Fibroblast of skin of abdomen (primary cell): Measurements from ENCODE around the gene AKIRIN2.
"Not testable (repeated sequence)": the region's sequence is repeated elsewhere in the genome, so short reads cannot be mapped to it uniquely, and the experiment has no call there.

Experiments used
- DNase-seq: peaks from one replicate; pipeline ENCODE4 v3.0.0-alpha.2; 2013

AKIRIN2 gene

DNA sequence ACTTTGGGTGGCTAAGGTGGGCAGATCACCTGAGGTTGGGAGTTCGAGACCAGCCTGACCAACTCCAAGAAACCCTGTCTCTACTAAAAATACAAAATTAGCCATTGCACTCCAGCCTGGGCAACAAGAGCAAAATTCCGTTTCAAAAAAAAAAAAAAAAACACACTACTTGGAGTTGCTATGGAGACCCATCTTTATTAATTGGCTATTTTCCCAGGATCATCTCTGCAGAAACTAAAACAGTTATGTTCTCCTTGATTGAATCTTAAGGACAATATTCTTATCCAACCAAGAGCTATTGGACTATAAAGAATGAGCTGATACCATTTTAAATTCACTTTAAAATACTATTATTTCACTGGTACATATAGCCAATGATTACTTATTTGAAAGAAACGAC lies 14.7 kb downstream of the AKIRIN2 start:
- DNase-seq: no peak

DNA sequence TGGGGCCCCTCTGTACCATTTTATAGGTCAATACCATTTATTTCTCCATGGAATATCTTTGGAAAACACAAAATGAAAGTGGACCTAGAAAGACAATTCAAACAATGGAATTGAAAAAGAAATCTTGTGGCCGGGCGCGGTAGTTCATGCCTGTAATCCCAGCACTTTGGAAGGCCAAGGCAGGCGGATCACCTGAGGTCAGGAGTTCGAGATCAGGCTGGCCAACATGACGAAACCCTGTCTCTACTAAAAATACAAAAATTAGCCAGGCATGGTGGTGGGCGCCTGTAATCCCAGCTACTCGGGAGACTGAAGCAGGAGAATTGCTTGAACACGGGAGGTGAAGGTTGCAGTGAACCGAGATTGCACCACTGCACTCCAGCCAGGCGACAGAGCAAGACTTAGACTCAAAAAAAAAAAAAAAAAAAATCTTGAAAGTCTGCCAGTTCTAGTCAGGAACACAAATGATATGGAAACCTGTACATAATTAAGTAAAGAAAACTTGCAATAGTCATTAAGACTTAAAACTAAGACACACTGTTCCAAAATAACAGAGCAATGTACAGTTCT lies 15.3 kb downstream of the AKIRIN2 start:
- DNase-seq: not testable (repeated sequence)

DNA sequence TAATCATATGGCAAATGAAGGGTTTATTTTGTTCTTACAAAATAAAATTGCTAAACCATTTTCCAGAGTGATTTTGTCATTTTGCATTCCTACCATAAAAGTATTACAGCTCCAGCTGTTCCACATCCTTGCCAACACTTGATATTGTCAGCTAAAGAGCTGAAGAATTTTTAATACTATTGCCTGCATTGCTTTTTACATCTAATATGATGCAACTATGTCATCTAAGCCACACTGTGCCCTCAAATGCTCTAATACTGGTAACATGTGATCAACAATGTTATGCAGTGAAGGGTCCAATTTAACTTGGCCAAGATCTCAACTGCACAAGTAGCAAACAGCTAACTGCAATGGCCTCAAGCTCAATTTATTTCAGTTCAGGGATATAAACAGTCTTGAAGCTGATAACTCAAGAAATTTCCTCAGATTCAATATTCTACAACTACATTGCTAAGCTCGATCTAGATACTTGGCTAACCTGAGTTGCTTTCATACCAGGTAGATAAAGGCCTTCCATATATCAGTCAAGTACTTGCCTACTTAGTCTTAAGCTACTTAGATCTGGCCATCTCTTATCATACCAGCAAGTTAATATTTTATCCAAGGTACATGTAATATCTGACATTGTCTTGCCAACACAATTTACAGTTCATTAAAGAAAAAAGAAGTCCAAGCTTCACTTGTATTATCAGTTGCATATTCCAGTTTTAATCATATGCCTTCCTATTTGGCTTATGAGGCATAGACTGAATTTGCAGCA lies 17.0 kb downstream of the AKIRIN2 start:
- DNase-seq: no peak

DNA sequence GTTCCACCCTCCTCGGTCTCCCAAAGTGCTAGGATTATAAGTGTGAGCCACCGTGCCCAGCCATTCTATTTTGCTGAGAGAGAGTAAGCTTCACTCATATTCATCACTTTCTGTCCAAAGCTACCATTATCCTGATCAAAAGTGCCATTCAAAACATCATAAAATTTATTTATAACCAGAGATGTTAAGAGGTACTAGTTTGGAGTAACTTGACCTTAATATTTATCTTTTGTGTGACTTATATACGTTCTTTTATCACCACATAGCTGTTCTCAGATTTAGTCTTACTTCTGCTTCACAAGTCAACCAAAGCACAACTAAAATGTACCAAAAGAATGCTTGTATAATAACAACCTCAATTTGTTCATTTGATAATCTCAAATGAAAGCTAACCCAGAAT lies 18.1 kb downstream of the AKIRIN2 start:
- no peak for DNase-seq

DNA sequence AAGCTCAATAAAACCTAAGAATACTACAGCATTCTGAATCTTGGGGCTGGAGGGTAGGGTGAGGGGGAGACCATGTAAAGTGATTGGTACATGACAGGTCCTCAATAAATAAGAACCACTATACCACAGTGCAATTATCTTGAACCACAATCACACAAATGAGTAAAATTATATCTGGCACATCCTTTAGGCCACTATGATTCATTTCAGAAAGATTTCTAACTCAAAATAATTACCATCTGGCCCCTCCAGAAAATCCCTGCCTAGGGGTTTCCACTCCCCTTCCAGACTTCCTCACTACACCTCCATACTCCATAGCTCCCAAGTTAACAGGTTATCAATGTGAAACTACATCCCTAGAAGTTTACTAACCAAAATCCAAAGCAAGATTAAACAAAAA lies 19.7 kb downstream of the AKIRIN2 start:
- peak; percentile 47 for DNase-seq

DNA sequence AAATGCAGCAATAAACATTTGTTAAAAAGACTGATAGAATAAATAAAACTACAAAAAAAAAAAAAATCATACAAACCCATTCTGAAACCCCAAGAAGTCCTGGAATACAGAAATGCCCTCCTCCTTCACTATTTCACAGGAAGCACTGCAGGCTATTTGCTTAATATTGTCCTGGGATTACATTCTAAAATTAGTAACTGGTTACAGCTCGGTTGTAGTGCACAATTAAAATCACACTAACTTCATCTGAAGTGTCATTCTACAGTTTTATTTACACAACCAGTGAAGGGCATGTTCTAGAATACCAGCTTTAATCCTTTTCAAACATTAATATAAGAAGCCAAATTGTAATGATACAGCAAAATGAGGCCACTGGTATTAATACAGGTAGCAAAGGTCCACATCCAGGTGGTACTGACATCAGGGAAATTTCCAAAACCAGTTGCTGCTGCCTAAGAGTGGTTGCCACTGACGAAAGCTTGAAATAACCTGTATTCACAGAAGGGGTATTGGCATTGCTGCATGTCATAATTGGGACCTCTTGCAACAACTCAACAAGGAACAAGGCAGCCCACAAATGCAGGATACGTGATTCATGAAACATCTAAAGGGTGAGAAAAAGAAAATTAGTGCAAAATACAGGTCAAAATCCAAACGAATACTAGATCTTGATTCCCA lies 26.9 kb downstream of the AKIRIN2 start:
- no peak for DNase-seq

DNA sequence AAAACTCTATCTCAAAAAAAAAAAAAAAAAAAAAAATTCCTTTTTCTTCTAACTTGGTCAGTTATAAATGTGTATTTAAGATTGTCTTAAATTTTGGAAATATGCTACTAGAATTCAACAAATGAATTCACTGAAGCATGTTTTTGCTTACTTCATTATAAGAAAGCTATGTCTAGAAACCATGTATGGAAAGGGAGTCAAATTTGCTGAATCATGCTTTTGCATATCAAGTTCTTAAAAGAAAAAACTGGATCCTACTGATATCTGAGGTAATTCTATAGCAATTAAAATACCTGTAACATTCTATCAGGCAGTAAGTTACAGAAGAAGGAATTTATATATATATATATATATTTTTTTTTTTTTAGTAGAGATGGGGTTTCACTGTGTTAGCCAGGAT lies 27.7 kb downstream of the AKIRIN2 start:
- no peak for DNase-seq

DNA sequence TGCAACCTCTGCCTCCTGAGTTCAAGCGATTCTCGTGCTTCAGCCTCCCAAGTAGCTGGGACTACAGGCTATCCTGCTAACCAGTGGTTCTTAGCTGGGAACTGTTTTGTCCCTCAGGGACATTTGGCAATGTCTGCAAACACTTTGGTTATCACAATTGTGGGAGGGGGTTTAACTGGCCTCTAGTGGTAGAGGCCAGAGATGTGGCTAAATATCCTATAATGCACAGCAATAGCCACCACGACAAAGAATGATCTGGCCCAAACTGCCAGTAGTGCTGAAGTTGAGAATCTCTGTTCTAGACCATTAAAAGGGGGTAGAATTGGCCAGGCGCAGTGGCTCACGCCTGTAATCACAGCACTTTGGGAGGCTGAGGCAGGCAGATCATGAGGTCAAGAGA lies 28.8 kb downstream of the AKIRIN2 start:
- no peak for DNase-seq

DNA sequence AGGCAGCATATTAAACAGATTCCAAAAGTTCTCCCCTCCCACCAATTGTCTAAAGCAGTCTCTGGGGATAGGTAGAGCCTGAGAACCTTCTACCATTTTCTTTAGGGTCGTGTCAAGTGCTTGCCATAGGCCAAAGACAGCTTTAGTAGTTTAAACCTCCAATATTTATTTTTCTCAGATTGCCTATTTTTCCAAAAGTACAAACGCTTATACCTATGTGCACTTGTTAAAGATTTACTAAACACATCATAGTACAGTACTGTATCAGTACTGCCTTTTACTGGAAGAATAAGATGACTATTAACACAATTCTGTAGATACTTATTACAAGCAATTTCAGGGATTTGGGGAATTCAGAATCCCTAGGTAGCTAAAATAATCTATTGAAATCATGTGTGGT lies 29.4 kb downstream of the AKIRIN2 start:
- DNase-seq: no peak

DNA sequence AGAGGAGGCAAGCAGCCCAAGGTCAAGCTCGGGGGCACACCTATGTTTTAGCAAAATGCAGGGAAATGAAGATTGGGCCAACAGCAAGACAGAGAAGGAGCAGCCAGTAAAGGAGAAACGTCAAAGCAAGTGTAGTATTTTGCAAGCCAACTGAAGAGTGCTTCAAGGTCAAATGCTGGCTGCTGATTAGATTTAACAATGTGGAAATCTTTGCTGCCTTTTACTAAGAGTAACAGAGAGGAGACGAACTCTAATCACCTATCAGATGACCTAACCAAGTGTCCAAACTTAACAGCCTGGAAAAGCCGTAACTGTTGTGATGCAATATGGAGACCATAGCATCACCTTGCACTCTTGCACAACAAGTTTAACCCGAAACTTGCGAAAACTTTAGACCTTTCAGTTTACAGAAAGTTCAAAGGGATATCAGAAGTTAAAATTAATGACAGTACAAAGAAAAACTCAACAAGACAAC lies 30.4 kb downstream of the AKIRIN2 start:
- DNase-seq: no peak

DNA sequence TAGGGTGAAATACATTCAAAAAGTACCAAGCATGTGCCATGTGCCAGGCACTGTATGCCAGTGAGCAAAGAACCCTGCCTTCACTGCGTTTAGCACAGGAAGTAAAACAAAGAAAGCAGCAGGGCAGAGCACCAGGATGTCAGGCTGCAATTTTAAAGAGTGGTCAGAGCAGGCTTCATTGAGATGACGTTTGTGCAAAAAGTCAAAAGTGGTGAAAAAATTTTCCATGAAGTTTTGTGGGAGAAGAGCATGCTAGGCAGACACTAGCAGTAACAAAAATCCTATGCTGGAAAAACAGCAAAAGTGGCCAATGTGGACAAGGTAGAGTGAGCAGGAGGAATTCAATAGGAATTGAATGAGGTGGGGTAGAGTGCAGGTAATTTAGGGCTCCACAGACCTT lies 31.3 kb downstream of the AKIRIN2 start:
- no peak for DNase-seq

DNA sequence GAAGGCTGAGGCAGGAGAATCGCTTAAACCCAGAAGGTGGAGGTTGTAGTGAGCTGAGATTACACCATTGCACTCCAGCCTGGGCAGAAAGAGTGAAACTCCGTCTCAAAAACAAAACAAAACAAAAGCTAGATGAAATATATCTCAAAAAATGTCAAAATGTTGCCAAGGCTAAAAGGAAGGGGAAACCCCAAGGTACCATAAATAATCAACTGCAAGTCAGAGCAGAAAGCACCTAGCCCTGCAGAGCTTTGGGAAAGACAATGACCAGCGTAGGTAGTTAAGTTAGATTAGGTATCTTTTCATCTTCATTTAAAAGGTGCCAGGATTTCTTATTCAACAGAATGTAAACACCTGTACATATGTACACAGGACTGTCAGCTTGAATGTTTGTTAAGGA lies 33.0 kb downstream of the AKIRIN2 start:
- DNase-seq: no peak

DNA sequence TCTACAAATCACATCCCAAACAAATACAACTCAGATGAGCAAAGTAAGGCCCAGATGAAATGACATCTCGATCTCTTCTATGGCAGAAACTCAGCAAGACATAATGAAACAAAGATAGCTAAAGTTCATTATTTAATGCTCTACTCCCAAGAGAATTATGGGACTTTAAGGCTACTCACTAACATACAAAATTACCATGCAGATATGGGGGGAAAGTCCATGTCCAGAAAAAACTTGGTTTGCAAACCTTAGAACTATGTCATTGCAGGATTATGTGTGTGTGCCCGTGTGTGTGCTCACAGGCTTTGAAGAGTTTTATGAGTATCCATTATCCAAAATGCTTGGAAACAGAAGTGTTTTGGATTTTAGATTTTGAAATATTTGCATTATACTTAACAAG lies 34.0 kb downstream of the AKIRIN2 start:
- DNase-seq: no peak

DNA sequence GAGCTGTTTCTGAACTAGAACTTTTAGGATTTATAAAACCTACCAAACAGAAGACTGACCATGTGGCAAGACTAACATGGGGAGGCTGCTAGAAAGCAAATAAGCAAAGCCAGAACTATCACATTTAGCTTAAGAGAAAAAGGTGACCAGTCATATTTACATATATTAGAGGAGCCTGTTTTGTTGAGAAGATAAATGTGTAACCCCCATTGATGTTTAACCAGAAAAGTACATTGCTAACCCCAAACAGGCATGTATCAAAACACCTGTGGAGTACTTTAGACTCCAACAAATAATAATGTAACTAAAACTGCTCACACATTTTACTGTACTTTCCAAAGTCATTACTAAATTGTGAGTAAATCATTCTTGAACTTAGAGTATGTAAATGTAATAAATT lies 35.0 kb downstream of the AKIRIN2 start:
- DNase-seq: no peak

DNA sequence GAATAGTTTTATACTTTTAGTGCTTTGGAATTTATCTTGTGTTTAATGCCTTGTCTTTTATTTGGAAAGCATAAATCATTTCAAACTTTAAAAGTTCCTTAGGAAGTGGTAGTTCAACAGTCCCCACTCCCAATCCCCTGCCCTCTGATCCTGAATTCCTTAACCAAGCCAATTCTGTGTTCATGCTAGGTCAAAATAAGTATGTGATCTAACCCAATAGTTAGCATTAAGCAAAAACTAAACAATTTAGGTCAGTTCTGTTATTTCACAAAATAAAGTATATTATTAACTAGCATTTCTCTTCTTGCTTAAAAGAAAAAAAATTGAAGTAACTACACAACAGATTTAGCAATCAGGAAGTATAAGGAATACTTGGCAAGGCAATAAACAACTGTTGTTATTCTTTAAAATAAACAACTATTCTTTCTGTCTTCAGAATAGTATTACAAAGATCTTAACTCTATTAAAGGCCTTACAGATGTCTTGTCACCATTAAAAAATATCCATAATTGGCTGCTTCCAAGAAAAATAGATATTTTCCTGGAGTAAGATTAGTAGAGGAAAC lies 37.0 kb downstream of the AKIRIN2 start:
- no peak for DNase-seq

DNA sequence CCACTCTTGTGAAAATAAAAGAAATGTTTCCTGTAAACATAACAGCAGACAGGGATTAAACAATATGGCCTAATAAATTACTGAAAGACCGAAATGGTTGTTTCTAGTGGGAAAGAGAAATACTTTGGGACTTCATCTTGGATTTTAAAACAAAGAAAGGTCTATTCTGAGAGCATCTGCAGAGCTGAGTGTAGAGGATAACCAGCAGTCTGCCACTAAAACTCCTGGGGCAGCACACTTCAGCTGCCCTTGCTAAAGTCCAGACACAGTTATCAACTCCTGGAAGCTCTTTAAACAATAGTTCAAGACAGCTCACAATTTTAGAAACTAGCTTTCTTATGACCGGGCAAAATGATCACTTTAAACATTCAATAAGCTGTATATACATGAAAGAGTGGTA lies 38.6 kb downstream of the AKIRIN2 start:
- no peak for DNase-seq

DNA sequence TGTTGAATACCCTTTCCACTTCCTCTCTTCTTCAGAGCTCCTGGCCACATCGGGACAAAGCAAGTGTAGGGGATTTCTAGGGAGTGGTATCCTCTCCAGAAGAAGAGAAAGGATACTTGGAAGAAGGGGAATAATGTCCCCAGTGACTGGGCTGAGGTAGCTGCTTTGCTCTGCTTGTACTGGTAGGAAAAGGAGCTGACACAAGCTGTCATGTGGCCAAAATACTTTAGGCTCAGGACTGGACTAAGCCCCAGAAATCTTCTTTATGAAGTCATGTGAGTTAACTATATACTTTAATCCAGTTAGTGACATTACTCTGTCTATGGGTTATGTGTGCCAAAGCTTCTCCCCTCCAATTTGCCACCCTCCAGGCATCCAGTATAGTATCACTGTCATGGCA lies 40.5 kb downstream of the AKIRIN2 start:
- no peak for DNase-seq

DNA sequence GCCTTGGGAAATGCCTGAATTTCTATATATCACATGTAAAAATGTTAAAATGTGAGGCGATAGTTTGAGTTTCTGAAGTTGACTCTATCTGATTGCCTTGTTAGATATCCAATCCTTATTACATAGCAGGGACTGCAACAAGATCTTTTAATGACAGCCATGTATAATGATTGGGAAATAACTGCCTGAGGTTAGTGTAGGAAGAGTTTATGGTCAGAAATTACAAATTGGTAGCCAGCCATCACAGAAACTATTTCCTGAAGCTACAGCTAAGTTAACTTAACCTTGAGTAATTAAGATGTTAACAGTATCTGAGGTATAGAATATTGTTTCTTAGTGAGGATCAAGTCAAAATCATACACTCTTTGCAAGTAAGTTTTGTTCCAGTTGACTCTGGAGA lies 41.0 kb downstream of the AKIRIN2 start:
- DNase-seq: peak; percentile 65

DNA sequence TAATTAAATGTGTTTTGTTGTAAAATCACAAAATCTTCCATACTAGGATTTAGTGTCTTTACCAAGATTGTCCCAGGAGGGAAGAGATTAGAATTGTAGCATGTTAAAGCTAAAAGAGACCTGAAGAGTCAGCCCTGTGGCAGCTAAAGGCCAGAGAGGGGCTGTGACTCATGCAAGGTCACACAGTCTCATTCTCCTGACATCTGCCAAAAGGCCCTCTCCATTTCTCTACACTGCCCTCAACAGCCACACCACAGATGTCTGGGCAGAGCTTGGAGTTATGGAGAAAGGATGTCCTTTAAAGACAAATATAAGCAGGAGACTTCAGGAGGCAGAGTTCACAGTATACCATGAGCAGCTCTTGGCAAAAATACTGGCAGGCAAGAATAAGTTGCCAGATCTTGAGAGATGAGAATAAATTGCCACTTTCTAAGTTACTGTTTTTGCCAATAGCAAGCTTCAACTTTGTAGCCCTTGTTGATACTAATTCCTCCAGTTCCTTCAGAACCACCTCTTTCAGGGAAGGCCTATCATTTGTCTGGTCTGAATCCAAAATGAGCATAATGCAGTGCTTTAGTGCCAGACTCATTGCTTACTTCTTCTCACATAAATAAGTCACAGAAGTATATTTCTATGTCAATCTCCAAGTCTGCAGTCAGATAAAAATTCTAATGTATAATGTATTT lies 41.7 kb downstream of the AKIRIN2 start:
- DNase-seq: peak; percentile 53

DNA sequence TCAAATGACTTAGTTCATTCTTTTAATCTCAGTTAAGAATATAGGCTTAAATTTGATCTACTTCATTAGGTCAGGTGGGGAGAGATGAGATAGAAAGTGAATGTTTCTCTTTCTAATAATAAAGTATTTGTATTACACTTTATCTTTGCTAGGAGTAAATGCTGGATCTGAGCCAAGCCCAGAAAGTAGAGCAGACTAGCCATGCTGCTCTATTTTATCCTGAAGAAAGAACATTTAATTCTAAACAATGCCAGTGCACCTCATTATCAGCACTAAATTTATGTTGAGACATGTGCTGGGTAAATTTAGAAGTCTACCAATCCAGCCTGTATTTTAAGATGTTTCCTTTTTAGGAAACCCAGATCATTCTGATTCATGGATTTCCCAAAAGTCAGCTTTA lies 43.5 kb downstream of the AKIRIN2 start:
- no peak for DNase-seq

DNA sequence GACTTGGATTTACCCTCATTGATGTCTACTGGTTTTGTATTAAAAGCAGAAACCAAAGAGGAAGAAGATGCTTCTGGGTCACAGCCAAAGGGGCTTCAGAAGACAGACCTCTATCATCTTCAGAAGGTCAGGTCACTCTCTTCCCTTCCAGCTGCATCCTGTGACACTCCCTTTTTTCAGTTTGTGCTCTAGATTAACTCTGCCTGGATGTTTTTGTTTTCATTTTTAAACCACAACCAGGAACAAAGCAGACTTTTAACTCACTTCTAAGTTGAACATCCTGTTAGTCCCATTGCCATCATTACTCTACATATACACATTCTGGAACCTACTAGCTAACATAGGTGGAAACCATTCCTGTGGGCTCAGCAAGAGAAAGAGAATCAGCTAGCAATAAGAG lies 45.2 kb downstream of the AKIRIN2 start:
- DNase-seq: no peak

DNA sequence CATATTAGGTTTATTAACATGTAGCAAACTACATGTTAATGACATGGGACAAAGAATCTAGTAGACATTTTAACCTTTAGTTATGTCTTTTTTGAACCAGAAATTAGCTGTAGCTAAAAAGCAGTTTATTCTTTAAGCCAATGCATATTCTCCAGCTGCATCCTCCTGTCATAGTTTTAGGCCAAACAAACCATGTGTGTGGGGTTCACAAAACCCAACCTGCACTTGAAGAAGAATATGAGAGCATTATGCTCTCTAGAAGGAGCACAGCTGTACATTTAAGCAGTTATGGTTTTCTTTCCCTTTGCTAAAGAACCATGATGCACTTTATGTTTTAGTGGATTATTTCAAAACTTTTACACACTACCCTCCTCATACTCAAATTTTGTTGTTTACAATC lies 46.2 kb downstream of the AKIRIN2 start:
- no peak for DNase-seq

DNA sequence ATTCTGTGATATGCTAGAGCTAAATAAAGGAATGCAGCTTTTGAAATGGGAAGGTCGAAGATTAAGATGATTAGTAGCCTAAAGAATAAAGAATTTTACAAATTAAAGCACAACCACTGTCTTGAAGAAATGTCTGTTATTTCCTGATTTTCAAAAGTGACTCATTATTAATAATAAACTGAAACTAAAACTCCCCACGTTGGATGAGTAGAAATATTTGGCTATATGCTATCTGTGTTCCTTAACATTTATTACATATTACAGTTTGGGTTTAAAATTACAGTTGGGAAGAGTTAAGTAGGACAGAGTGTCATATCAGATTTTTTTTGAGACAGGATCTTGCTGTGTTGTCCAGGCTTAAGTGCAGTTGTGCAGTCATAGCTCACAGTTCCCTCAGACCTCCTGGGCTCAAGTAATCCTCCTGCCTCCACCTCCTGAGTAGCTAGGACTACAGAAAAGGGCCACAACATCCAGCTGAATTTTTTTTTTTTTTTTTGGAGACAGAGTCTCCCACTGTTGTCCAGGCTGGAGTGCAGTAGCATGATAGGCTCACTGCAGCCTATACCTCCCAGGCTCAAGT lies 47.1 kb downstream of the AKIRIN2 start:
- DNase-seq: no peak
